Measurements from ENCODE around the gene LEP. TPM values are rescaled to one million over a fixed set of nuclear protein-coding genes. Genes with fewer than 3 reads are reported as not detected.
"Not testable (repeated sequence)": the region's sequence is repeated elsewhere in the genome, so short reads cannot be mapped to it uniquely, and the experiment has no call there.

Gene LEP
- total RNA-seq, 4 donors from 2014 or later: not detected

GRCh38 chr7:128284102-128284501, 43.0 kb downstream of the LEP start:
- H3K4me1 ChIP-seq: no peaks in the 10 kb centered on the region
- H3K36me3 ChIP-seq: no peaks in the 10 kb centered on the region
- no peaks in the 10 kb centered on the region for H3K27me3 ChIP-seq
- no peak for DNase-seq
- no peak for TF ChIP-seq POLR2A (IDR thresholded peaks at IDR 0.05)
- TF ChIP-seq, protein P1, sequence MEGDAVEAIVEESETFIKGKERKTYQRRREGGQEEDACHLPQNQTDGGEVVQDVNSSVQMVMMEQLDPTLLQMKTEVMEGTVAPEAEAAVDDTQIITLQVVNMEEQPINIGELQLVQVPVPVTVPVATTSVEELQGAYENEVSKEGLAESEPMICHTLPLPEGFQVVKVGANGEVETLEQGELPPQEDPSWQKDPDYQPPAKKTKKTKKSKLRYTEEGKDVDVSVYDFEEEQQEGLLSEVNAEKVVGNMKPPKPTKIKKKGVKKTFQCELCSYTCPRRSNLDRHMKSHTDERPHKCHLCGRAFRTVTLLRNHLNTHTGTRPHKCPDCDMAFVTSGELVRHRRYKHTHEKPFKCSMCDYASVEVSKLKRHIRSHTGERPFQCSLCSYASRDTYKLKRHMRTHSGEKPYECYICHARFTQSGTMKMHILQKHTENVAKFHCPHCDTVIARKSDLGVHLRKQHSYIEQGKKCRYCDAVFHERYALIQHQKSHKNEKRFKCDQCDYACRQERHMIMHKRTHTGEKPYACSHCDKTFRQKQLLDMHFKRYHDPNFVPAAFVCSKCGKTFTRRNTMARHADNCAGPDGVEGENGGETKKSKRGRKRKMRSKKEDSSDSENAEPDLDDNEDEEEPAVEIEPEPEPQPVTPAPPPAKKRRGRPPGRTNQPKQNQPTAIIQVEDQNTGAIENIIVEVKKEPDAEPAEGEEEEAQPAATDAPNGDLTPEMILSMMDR (IDR thresholded peaks at IDR 0.05): no peak
- peaks cover 0 to 7% of the 10 kb centered on the region in 2 donors for H3K9me3 ChIP-seq
- H3K27ac ChIP-seq: no peak overlapping the region
- H3K4me3 ChIP-seq: no peak overlapping the region
- intact Hi-C loops (cut with DNase I; ENCODE audit: low total_unique reads): no loop called here

DNA sequence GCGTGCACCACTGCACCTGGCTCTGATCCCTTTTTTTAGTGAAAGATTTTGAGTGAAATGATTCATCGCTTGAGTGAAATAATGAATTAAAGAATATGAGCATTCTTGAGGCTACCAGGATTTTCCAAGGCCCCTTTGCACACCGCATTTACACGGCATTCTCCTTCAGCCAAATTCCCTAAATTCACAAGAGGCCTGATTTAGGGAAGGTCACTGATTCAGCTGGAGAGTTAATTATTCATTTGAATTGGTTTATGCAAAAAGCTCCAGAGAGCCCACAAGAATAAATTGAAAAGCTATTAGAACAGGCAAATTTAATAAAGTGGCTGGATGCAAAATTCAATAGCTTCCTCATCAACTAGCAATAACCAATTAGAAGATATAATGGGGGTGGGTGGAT, 46.5 kb downstream of the LEP start:
- H3K36me3 ChIP-seq: no peaks in the 10 kb centered on the region
- H3K9me3 ChIP-seq: no peaks in the 10 kb centered on the region
- H3K4me3 ChIP-seq: no peak overlapping the region
- intact Hi-C loops (cut with DNase I; ENCODE audit: low total_unique reads): no loop called here
- H3K27me3 ChIP-seq: no peaks in the 10 kb centered on the region
- H3K4me1 ChIP-seq: no peaks in the 10 kb centered on the region
- H3K27ac ChIP-seq: no peak overlapping the region
- TF ChIP-seq, protein P1 (IDR thresholded peaks at IDR 0.05): no peak
- TF ChIP-seq POLR2A (IDR thresholded peaks at IDR 0.05): no peak
- DNase-seq: no peak

DNA sequence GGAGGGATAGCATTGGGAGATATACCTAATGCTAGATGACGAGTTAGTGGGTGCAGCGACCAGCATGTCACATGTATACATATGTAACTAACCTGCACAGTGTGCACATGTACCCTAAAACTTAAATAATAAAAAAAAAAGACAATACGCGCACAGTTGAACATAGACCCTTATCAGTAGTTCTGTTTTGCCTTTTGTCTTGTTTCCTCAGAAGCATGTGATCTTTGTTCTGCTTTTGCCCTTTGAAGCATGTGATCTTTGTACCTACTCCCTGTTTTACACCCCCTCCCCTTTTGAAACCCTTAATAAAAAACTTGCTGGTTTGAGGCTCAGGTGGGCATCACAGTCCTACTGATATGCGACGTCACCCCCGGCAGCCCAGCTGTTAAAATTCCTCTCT, 56.9 kb downstream of the LEP start:
- DNase-seq; H3K27ac ChIP-seq; H3K9me3 ChIP-seq; H3K27me3 ChIP-seq; H3K4me1 ChIP-seq; H3K4me3 ChIP-seq; H3K36me3 ChIP-seq; intact Hi-C loops (cut with DNase I; ENCODE audit: low total_unique reads): not testable (repeated sequence)

DNA sequence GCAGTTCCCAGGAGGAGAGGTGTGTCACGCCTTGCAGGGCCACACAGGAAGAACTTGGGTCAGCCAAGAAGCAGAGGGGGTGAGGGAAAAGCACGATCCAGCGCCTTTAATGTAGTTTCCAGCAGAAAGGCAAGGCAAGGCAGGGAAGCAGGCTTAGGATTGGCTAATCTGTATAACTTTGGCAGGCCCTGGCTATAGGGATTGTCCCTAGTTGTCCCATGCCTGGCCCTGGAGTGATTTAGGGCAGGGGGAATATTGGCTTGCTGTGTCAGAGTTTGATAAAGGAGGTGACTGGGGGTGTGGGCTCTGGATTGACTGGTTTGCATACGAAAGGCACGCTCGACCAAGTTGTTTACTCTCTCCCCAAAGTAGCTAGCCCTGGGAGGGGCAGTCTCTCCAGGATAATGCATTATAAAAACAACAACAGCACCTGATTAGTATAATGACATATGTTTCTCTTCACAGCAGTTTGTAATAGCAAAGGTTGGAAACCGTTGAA, 58.1 kb downstream of the LEP start:
- Histone ChIP-seq H3K27me3 (no peaks in the 10 kb centered on the region), H3K36me3 (no peaks in the 10 kb centered on the region), H3K9me3 (no peaks in the 10 kb centered on the region), H3K4me3 (no peak overlapping the region), H3K27ac (no peak overlapping the region), H3K4me1 (no peaks in the 10 kb centered on the region)
- TF ChIP-seq, protein P1 (IDR thresholded peaks at IDR 0.05): no peak
- no peak for TF ChIP-seq POLR2A (IDR thresholded peaks at IDR 0.05)
- intact Hi-C loops (cut with DNase I; ENCODE audit: low total_unique reads): no loop called here
- DNase-seq: no peak

GRCh38 chr7:128302139-128302538, 61.1 kb downstream of the LEP start:
- no peaks in the 10 kb centered on the region for H3K9me3 ChIP-seq
- intact Hi-C loops (cut with DNase I; ENCODE audit: low total_unique reads): no loop called here
- H3K4me3 ChIP-seq: no peak overlapping the region

More at GRCh38 chr7:128302139-128302538, 61.1 kb downstream of the LEP start:
- TF ChIP-seq, protein P1 (IDR thresholded peaks at IDR 0.05): no peak
- TF ChIP-seq POLR2A (IDR thresholded peaks at IDR 0.05): no peak
- Histone ChIP-seq H3K36me3 (no peaks in the 10 kb centered on the region), H3K27ac (no peak overlapping the region), H3K4me1 (no peaks in the 10 kb centered on the region), H3K27me3 (no peaks in the 10 kb centered on the region)
- DNase-seq: no peak

Measured in uterus (tissue), 4 donors.